CD4-positive, alpha-beta T cell (primary cell): ENCODE measurements around the gene MICALL1. TPM values are rescaled to one million over a fixed set of nuclear protein-coding genes. Genes with fewer than 3 reads are reported as not detected.

ENCODE experiments used
- ATAC-seq: fragments of 200-7000 bp; cut with Tn5 transposase; one replicate; pipeline ENCODE4 v1.10.0; 2022; ENCODE audit warnings: mild to moderate bottlenecking; ENCODE audit not compliant: poor library complexity
- CTCF ChIA-PET: fragments of 350-600 bp; sonication (Branson Sonifier 250); formaldehyde crosslinking; loops from one replicate; lab custom pipeline; 2021; ENCODE audit warnings: antibody characterized with exemption, inconsistent platforms; lab: Charles Lee
- POLR2A ChIA-PET: fragments of 350-600 bp; sonication (Branson Sonifier 250); formaldehyde crosslinking; loops from one replicate; lab custom pipeline; 2021; ENCODE audit warnings: antibody characterized with exemption, inconsistent platforms; lab: Charles Lee
- DNase-seq, 14 experiments: peaks; one replicate each; pipeline ENCODE4 v3.0.0-alpha.2; 2013 to 2020; ENCODE audit warnings: mixed read lengths in 2 of 14
- H3K27ac ChIP-seq, 2 donors: one replicate each; pipeline versions ENCODE4 v1.5.1 to v1.7.0; 2013; ENCODE audit warnings: low read length in 2 of 2, low read depth in 1 of 2, mild to moderate bottlenecking in 1 of 2
- H3K27me3 ChIP-seq, 2 experiments: 1 replicate in 1 of 2; 2 replicates in 1 of 2; pipeline versions ENCODE4 v1.6.1 to v1.7.0; 2013; ENCODE audit warnings: low read length in 2 of 2, control low read depth in 1 of 2, mild to moderate bottlenecking in 1 of 2, moderate library complexity in 1 of 2; ENCODE audit not compliant: insufficient read depth in 2 of 2, control insufficient read depth in 1 of 2
- H3K36me3 ChIP-seq: one replicate; pipeline ENCODE4 v1.6.1; 2013; ENCODE audit warnings: low read length, control low read depth; ENCODE audit not compliant: insufficient read depth
- H3K4me1 ChIP-seq: one replicate; pipeline ENCODE4 v1.6.1; 2013; ENCODE audit warnings: low read length, control low read depth; ENCODE audit not compliant: insufficient read depth
- H3K4me3 ChIP-seq: one replicate; pipeline ENCODE4 v1.5.1; 2013; ENCODE audit warnings: mild to moderate bottlenecking, low read length, moderate library complexity
- H3K9me3 ChIP-seq, 2 experiments: 1 replicate in 1 of 2; 2 replicates in 1 of 2; pipeline versions ENCODE4 v1.6.1 to v1.7.0; 2013; ENCODE audit warnings: low read length in 2 of 2, mild to moderate bottlenecking in 2 of 2, control low read depth in 1 of 2, moderate library complexity in 1 of 2; ENCODE audit not compliant: control insufficient read depth in 1 of 2, insufficient read depth in 1 of 2
- H3K27ac Mint-ChIP-seq: one replicate; pipeline ENCODE4 v1.8.0; 2020; ENCODE audit warnings: mixed read lengths
- H3K27me3 Mint-ChIP-seq: one replicate; pipeline ENCODE4 v1.8.0; 2021; ENCODE audit warnings: mixed read lengths
- H3K36me3 Mint-ChIP-seq: one replicate; pipeline ENCODE4 v1.8.0; 2021; ENCODE audit warnings: low read depth, mixed read lengths
- H3K4me1 Mint-ChIP-seq: one replicate; pipeline ENCODE4 v1.8.0; 2021; ENCODE audit warnings: low read depth, mixed read lengths
- H3K4me3 Mint-ChIP-seq: one replicate; pipeline ENCODE4 v1.8.0; 2020; ENCODE audit warnings: mild to moderate bottlenecking, mixed read lengths
- H3K9me3 Mint-ChIP-seq: one replicate; pipeline ENCODE4 v1.8.0; 2020; ENCODE audit warnings: mixed read lengths
- CTCF ChIP-seq: fragments of 200-600 bp; IDR thresholded peaks from one replicate; pipeline ENCODE4 v1.8.0; 2022; ENCODE audit warnings: antibody characterized with exemption, mild to moderate bottlenecking
- intact Hi-C, 2 experiments: fragments of 100-400 bp; cut with DNase I in 1 of 2; cut with micrococcal nuclease in 1 of 2; formaldehyde crosslinking; loops; one replicate each; pipeline versions ENCODE4 v1.15.1 to v1.9.0; 2023 to 2025; cut with DNase I, micrococcal nuclease
- total RNA-seq, 174 experiments: library from RNA in 2 of 174; stranded (reverse) in 2 of 174; gene quantifications; one replicate each; pipeline ENCODE4 v1.2.3 and lab custom pipeline; 2021 to 2026

The MICALL1 gene
- total RNA-seq, 2 experiments from 2014 or later: 16.9 to 20.7 TPM

- Histone ChIP-seq H3K9me3 (peaks cover 0 to 4% of the 10 kb centered on the region in 2 experiments), H3K27ac (no peak overlapping the region), H3K27me3 (no peaks in the 10 kb centered on the region), H3K36me3 (no peaks in the 10 kb centered on the region), H3K4me1 (no peaks in the 10 kb centered on the region), H3K4me3 (no peak overlapping the region)
- POLR2A ChIA-PET: no interaction called here
- peaks cover 7% of the 10 kb centered on the region for H3K36me3 Mint-ChIP-seq
- H3K27ac Mint-ChIP-seq: no peak overlapping the region
- ATAC-seq (no peak), DNase-seq (no peak)
- no peaks in the 10 kb centered on the region for H3K27me3 Mint-ChIP-seq
- intact Hi-C loops: no loop called here
- CTCF ChIA-PET: no interaction called here
- no peaks in the 10 kb centered on the region for H3K9me3 Mint-ChIP-seq
- H3K4me1 Mint-ChIP-seq: no peaks in the 10 kb centered on the region
- H3K4me3 Mint-ChIP-seq: no peak overlapping the region
- no peak for TF ChIP-seq CTCF
Measured at GRCh38 chr22:37981282-37982011, 75.3 kb downstream of the MICALL1 start.

- ChIA-PET POLR2A (no interaction called here), CTCF (no interaction called here)
- Histone ChIP-seq H3K9me3 (peaks cover 0 to 4% of the 10 kb centered on the region in 2 experiments), H3K4me3 (no peak overlapping the region), H3K36me3 (no peaks in the 10 kb centered on the region), H3K27ac (no peak overlapping the region), H3K4me1 (no peaks in the 10 kb centered on the region), H3K27me3 (no peaks in the 10 kb centered on the region)
- intact Hi-C loops: no loop called here
- DNase-seq (no peak), ATAC-seq (no peak)
- Mint-ChIP-seq H3K4me3 (no peak overlapping the region), H3K27me3 (no peaks in the 10 kb centered on the region), H3K27ac (no peak overlapping the region), H3K9me3 (no peaks in the 10 kb centered on the region), H3K4me1 (no peaks in the 10 kb centered on the region), H3K36me3 (peaks cover 7% of the 10 kb centered on the region)
- TF ChIP-seq CTCF: no peak
Measured at GRCh38 chr22:37982151-37982785, 76.2 kb downstream of the MICALL1 start.

GRCh38 chr22:37982938-37983859, 77.1 kb downstream of the MICALL1 start:
- Mint-ChIP-seq H3K36me3 (peaks cover 7% of the 10 kb centered on the region), H3K4me3 (no peak overlapping the region), H3K4me1 (no peaks in the 10 kb centered on the region), H3K27ac (no peak overlapping the region), H3K9me3 (no peaks in the 10 kb centered on the region), H3K27me3 (no peaks in the 10 kb centered on the region)
- ChIA-PET POLR2A (no interaction called here), CTCF (no interaction called here)
- DNase-seq (no peak), ATAC-seq (no peak)
- TF ChIP-seq CTCF: peak; percentile 15
- Histone ChIP-seq H3K4me1 (no peaks in the 10 kb centered on the region), H3K4me3 (no peak overlapping the region), H3K27me3 (no peaks in the 10 kb centered on the region), H3K9me3 (peaks cover 0 to 4% of the 10 kb centered on the region in 2 experiments), H3K27ac (no peak overlapping the region), H3K36me3 (no peaks in the 10 kb centered on the region)
- intact Hi-C loops: no loop called here
